ENCODE data around the gene LINGO1. TPM values are rescaled to one million over a fixed set of nuclear protein-coding genes. Genes with fewer than 3 reads are reported as not detected.

The LINGO1 gene
- total and polyA plus RNA-seq, 12 donors, result 0.21 to 2.7 (median 0.96) TPM; not detected in 2

- Histone ChIP-seq H3K4me1 (replicated peaks in 1 of 2) (no peaks in the 10 kb centered on the region), H3K9me3 (replicated peaks in 1 of 3) (no peaks in the 10 kb centered on the region), H3K4me3 (no peak overlapping the region), H3K36me3 (replicated peaks in 1 of 2) (no peaks in the 10 kb centered on the region), H3K27me3 (no peaks in the 10 kb centered on the region), H3K27ac (no peak overlapping the region)
- no peak for TF ChIP-seq POLR2A (IDR thresholded peaks at IDR 0.05)
- no peak for TF ChIP-seq CTCF (IDR thresholded peaks at IDR 0.05)
- intact Hi-C loops (cut with DNase I), result no loop called here
- 78 to 86% (median 81%) methylated on average over 6 of the region's 6 CpGs for WGBS, 4 donors
- DNase-seq, result no peak
Observed at GRCh38 chr15:77641999-77642398, 9.3 kb upstream of the LINGO1 start.

- DNase-seq, result no peak
- H3K27ac ChIP-seq, result no peak overlapping the region
- 51 to 66% (median 56%) methylated on average over 2 of the region's 2 CpGs for whole genome bisulfite sequencing, 4 donors
- H3K4me1 ChIP-seq (replicated peaks in 1 of 2), result no peaks in the 10 kb centered on the region
- H3K36me3 ChIP-seq (replicated peaks in 1 of 2), result no peaks in the 10 kb centered on the region
- H3K9me3 ChIP-seq (replicated peaks in 1 of 3), result no peaks in the 10 kb centered on the region
- no peak overlapping the region for H3K4me3 ChIP-seq
- intact Hi-C loops (cut with DNase I), result no loop called here
- TF ChIP-seq CTCF (IDR thresholded peaks at IDR 0.05) (no peak), POLR2A (IDR thresholded peaks at IDR 0.05) (no peak)
- no peaks in the 10 kb centered on the region for H3K27me3 ChIP-seq
Observed at GRCh38 chr15:77640615-77641014, 7.9 kb upstream of the LINGO1 start.

GRCh38 chr15:77639431-77639830, 6.7 kb upstream of the LINGO1 start:
- H3K27me3 ChIP-seq, result peaks cover 7% of the 10 kb centered on the region
- 89 to 92% (median 91%) methylated on average over 12 of the region's 12 CpGs for WGBS, 4 donors
- no peak for TF ChIP-seq CTCF (IDR thresholded peaks at IDR 0.05)
- TF ChIP-seq POLR2A (IDR thresholded peaks at IDR 0.05), result no peak
- no peak overlapping the region for H3K27ac ChIP-seq
- no peak overlapping the region for H3K4me3 ChIP-seq
- intact Hi-C loops (cut with DNase I), result loop anchor here in 1 of 2 donors (5.0 kb wide), 1 partner anchor 183 kb away; no protein-coding TSS in a partner anchor
- no peaks in the 10 kb centered on the region for H3K9me3 ChIP-seq (replicated peaks in 1 of 3)
- H3K36me3 ChIP-seq (replicated peaks in 1 of 2), result no peaks in the 10 kb centered on the region
- no peak for DNase-seq
- no peaks in the 10 kb centered on the region for H3K4me1 ChIP-seq (replicated peaks in 1 of 2)

GRCh38 chr15:77637851-77638692, 5.4 kb upstream of the LINGO1 start:
- H3K4me1 ChIP-seq (replicated peaks in 1 of 2), result peaks cover 2 to 7% of the 10 kb centered on the region in 2 donors
- no peak for DNase-seq

More at GRCh38 chr15:77637851-77638692, 5.4 kb upstream of the LINGO1 start:
- H3K27ac ChIP-seq, result no peak overlapping the region
- H3K36me3 ChIP-seq (replicated peaks in 1 of 2), result no peaks in the 10 kb centered on the region
- intact Hi-C loops (cut with DNase I), result loop anchor here in 1 of 2 donors (5.0 kb wide), 1 partner anchor 184 kb away; no protein-coding TSS in a partner anchor
- H3K9me3 ChIP-seq (replicated peaks in 1 of 3), result no peaks in the 10 kb centered on the region
- no peak for TF ChIP-seq POLR2A (IDR thresholded peaks at IDR 0.05)
- TF ChIP-seq CTCF (IDR thresholded peaks at IDR 0.05), result no peak
- H3K27me3 ChIP-seq, result peaks cover 15% of the 10 kb centered on the region
- H3K4me3 ChIP-seq, result no peak overlapping the region
- 53 to 88% (median 68%) methylated on average over 8 to 10 of the region's 10 CpGs for WGBS, 4 donors

Data from adrenal gland (tissue), 12 donors.